ENCODE measurements around the gene UBL4B.

The UBL4B gene

DNA sequence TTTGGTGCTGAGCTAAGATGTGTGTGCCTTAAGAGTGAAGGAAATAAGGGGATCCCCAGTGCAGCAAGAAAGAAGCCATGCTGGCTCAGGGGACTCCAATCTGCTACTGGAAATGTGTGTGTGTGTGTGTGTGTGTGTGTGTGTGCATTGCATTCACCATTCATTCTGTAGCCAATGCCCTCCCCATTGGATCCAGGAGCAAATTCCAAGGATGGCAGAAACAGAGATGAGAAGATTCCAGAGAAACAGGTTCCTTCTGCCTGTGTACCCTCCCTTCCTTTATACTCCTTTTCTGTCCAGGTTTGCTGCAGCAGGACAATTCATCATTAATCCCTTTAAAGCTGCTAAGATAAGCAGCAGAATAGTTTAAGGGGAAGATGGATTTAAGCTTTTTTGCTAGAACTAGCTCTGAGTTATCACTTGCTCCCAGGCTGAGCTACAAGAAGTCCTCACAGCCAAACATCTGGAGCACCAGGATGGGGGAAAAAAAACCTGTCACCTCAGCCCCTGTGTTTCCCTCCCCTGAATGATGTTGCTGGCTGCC, 41.2 kb downstream of the UBL4B start:
- no peak for DNase-seq

DNA sequence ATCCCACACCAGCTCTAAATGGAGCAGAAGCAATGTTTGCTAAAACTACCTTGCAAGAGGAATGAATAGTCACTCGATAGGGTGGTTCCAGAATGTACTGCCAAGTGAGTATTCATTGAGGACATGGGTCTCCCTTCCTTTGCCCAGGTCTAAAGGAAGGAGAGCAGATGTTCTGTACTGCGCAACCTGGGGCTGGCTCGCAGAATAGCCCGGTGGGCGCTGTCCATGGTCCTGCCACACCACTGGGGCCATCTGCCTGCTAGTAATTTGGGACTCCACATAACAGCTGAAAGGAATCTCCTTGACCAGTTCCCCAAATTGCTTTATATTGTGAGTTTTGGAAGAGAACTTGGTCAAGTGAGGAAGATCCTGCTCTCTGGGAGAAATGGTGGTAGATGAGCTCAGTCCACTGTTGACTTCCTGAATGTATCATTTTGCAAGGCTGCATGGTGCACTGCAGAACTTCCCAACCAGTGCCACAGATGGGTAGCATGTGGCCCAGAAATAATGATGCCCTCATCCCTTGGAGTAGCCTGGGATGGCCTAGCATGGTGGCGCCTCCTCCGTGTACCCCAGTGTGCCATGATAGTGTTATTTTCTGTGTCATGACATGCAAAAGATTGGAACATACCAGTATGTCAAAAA, 43.8 kb downstream of the UBL4B start:
- DNase-seq: peak; percentile 59

DNA sequence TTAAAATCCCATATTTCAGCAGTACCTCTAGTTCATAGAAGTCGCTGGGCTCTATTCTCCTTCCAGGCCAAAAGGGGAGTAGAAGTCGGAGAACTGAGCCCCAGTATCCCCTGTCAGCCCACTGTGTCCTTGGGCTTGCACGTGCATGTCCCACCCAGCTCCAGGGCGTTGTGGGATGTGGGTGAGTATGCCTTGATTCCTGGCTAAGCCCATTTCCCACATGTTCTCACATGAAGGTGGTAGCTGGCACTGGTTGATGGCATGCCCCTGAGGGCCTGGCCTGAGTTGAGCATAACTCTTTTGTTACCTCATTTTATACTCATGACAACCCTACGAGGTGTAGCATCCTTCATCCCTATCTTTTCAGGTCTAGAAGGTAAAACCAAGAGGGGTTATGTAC, 46.0 kb downstream of the UBL4B start:
- DNase-seq: no peak

DNA sequence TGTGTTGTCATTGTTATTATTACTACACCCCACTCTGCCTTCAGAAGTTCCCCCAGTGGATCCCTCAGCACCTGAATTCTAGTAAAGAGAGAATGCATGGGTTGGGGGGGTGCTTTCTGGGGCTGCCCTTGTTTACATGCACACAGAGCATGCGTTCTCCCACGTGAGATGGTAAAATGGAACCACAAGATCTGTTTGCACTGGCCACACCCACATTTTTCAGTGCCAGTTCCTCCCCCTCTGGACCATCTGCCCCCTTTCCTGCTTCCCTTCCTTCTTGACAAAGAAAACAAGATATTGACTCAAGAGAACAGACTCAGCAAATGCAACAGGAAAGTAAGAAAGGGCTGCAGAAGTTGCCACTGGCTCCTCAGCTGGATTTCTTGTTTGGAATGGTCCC, 46.9 kb downstream of the UBL4B start:
- DNase-seq: no peak

DNA sequence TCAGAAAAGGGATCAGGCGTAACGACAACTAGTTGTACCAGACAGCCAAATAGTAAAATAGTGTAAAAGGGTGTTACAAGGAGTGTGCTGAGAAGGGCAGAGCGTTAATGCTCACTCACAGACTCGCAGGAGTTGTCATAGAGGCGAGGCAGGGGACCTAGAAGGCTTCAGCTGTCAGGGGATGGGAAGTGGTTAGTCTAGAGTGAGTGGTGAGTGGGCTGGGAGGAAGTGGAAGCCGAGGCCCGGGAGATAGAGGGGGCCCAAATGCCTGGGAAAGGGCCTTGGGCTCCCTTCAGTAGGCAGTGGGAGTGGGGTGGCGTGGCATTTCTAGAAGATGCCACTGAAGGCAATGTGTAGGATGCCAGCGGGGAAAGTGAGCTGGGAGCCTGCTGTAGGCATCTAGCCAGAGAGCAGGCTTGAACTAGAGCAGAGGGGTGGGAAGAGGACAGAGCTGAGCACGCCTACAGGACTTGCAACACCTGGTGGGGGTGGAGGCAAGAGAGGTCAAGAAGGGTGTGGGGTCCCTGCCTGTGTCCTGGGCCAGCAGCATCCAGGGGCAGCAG, 48.4 kb downstream of the UBL4B start:
- DNase-seq: no peak

DNA sequence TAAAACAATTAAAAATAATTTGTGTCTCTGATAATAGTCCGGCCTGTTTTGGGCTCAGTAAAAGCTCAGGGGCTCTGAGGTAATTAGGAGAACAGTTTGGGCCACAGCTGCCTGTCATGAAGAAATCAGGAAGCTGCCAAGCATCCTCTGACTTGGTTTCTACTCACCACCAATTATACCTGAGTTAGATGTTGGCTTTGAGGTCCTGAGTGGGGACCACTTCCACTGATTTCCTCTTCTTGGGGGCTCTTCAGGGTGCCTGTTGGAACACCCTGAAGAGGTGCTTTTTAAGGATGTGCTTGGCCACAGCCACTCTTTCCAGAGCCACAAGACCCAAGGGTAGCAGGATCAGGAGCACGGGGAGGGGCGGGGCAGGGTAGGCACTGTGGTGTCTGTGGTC, 48.9 kb downstream of the UBL4B start:
- DNase-seq: no peak

DNA sequence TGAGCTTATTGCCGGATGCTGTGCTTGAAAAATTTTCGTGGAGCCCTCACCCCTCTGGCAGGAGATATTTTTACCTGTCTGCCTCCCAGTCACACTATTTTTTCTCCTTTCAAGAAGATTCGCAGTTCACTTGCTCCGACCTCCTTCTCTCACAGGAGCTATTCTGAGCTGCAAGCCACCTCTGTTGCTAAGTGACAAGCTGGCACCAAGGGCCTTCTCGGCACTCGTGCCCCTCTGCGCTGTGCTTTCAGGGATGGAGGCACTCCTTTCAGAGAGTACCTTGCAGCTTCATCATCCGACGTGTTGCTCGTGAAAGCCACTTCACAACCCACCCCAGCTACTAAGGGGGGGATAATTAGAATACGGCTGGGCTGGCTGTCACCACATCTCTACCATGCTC, 49.6 kb downstream of the UBL4B start:
- no peak for DNase-seq
